Measurements from ENCODE around the gene NLGN1. TPM values are rescaled to one million over a fixed set of nuclear protein-coding genes. Genes with fewer than 3 reads are reported as not detected.

The NLGN1 gene
- total and polyA plus RNA-seq, 2 of the 8 experiments (the other 6 are each of a cell fraction or from before 2014, with no cell fraction given), result 7.8 to 14.8 TPM

DNA sequence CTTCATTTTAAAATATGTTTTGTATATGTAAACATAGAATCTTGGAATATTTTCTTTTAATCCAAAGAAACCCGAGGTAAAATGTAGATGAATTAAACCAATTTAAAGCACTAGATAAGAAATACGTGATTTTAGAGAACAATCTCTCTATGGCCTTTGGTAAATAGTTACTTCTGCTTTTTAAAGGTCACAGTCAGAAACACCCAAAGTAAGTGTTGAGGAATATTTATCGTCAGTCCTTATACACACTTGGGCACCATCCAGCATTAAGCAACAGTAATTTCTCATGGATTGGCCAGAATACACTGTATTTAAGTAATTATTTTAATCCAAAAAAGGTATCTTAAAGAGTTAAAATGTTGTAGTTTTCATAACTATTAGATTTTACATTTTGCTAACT, 713.2 kb downstream of the NLGN1 start:
- no peak for DNase-seq (ENCODE audit: low read depth in 1 of 2, low spot score in 2 of 2)
- Histone ChIP-seq H4K8ac (ENCODE audit: extremely low read depth, insufficient read depth, low read length) (no peak overlapping the region), H3K27ac (ENCODE audit: low read depth, low read length) (no peak overlapping the region), H2BK5ac (ENCODE audit: low read depth, low read length) (no peak overlapping the region), H4K91ac (replicated peaks; ENCODE audit: insufficient read length, low read length) (no peak overlapping the region), H3K23ac (ENCODE audit: insufficient read length) (no peak overlapping the region), H4K5ac (ENCODE audit: insufficient read length, low read depth, low read length) (no peak overlapping the region), H2AFZ (ENCODE audit: low read length) (no peak overlapping the region), H3K27me3 (replicated peaks in 1 of 4; ENCODE audit: control insufficient read depth in 3 of 4, extremely low read depth in 1 of 4, insufficient read depth in 3 of 4, low read length in 3 of 4) (no peaks in the 10 kb centered on the region), H3K23me2 (ENCODE audit: low read depth, low read length) (no peaks in the 10 kb centered on the region), H3K4me2 (ENCODE audit: insufficient read depth in 1 of 2, low read depth in 2 of 2, low read length in 2 of 2) (no peak overlapping the region), H2BK12ac (ENCODE audit: low read depth, low read length) (no peak overlapping the region), H3K56ac (replicated peaks; ENCODE audit: insufficient read length, low read depth, low read length) (no peak overlapping the region), H3K36me3 (ENCODE audit: control insufficient read depth in 2 of 4, insufficient read depth in 4 of 4, low read length in 3 of 4) (no peaks in the 10 kb centered on the region), H3K4ac (replicated peaks; ENCODE audit: insufficient read length, low read depth, low read length) (no peak overlapping the region), H3K9ac (replicated peaks in 1 of 4; ENCODE audit: extremely low read depth in 1 of 4, low read depth in 3 of 4, low read length in 3 of 4) (no peak overlapping the region), H2AK5ac (ENCODE audit: low read depth, low read length) (no peak overlapping the region), H3K18ac (ENCODE audit: extremely low read depth, low read length) (no peak overlapping the region), H4K20me1 (replicated peaks in 1 of 2; ENCODE audit: control insufficient read depth in 1 of 2, insufficient read depth in 2 of 2, low read length in 2 of 2) (no peaks in the 10 kb centered on the region), H2BK20ac (ENCODE audit: low read length) (no peak overlapping the region), H2BK120ac (replicated peaks; ENCODE audit: low read depth, low read length) (no peak overlapping the region), H3K14ac (ENCODE audit: insufficient read length) (no peak overlapping the region), H3K79me1 (ENCODE audit: low read depth, low read length) (no peaks in the 10 kb centered on the region), H3K4me3 (ENCODE audit: extremely low read depth in 1 of 4, insufficient read depth in 2 of 4, low read depth in 3 of 4, low read length in 4 of 4) (no peak overlapping the region), H3K9me3 (ENCODE audit: insufficient read depth in 2 of 2, low read depth in 1 of 2, low read length in 1 of 2) (no peaks in the 10 kb centered on the region), H3K4me1 (replicated peaks in 1 of 4; ENCODE audit: control insufficient read depth in 3 of 4, insufficient read depth in 4 of 4, low read length in 3 of 4) (no peaks in the 10 kb centered on the region), H2BK15ac (ENCODE audit: low read length) (no peak overlapping the region), H3K79me2 (ENCODE audit: control insufficient read depth in 1 of 2, insufficient read depth in 2 of 2, low read length in 2 of 2) (no peaks in the 10 kb centered on the region)
- TF ChIP-seq JUND (IDR thresholded peaks at IDR 0.05; ENCODE audit: low read length) (no peak), TAF7 (optimal IDR thresholded peaks at IDR 0.05; ENCODE audit: borderline replicate concordance, low read depth, low read length) (no peak), KDM1A (IDR thresholded peaks at IDR 0.05; ENCODE audit: borderline replicate concordance, low read length) (no peak), TEAD4 (IDR thresholded peaks at IDR 0.05; ENCODE audit: low read depth, low read length) (no peak), SUZ12 (IDR thresholded peaks at IDR 0.05; ENCODE audit: low read length) (no peak), JUN (IDR thresholded peaks at IDR 0.05; ENCODE audit: low read depth, low read length) (no peak), SRF (IDR thresholded peaks at IDR 0.05; ENCODE audit: low read depth, low read length) (no peak)
- ChIA-PET POLR2A (ENCODE audit: partially characterized antibody) (no interaction called here), CTCF (ENCODE audit: partially characterized antibody) (no interaction called here)
- FAIRE-seq, result no peak
- 95% methylated on average over 3 of the region's 3 CpGs; no CpG with 5 or more reads in 1 of the 2 experiments for WGBS, 2 experiments (ENCODE audit: extremely low coverage in 1 of 2, insufficient coverage in 1 of 2, insufficient read length in 1 of 2, insufficient replicate concordance in 2 of 2, low coverage in 1 of 2, low lambda C conversion rate in 2 of 2, missing lambda C conversion rate in 1 of 2)
